OCI-LY3 (cell line): Measurements from ENCODE around the gene ARMC9.

Experiments used
- H2AFZ ChIP-seq: fragments of 200-600, 300-600 bp; shearing (Covaris generic); 2 replicates; pipeline ENCODE4 v1.6.0; 2014; ENCODE audit warnings: antibody characterized with exemption, low read depth, low read length
- H3K27ac ChIP-seq: fragments of 200-600, 300-600 bp; sonication (generic); 2 replicates; pipeline ENCODE4 v1.5.1; 2014; ENCODE audit warnings: mild to moderate bottlenecking, low read length, moderate library complexity, mixed read lengths
- H3K27me3 ChIP-seq: fragments of 200-600, 300-600 bp; sonication (generic); 2 replicates; pipeline ENCODE4 v1.6.1; 2014; ENCODE audit warnings: low read depth, low read length, mixed read lengths
- H3K36me3 ChIP-seq: fragments of 200-600, 300-600 bp; sonication (generic); replicated peaks from 2 replicates; pipeline ENCODE3; 2014; ENCODE audit warnings: low read depth, low read length, mixed read lengths
- H3K4me1 ChIP-seq: fragments of 300-600, 200-600 bp; sonication (generic); 2 replicates; pipeline ENCODE4 v1.6.1; 2014; ENCODE audit warnings: low read length, mixed read lengths
- H3K4me2 ChIP-seq: fragments of 200-600, 300-600 bp; sonication (generic); 2 replicates; pipeline ENCODE4 v1.6.1; 2014; ENCODE audit warnings: low read length, mixed read lengths
- H3K4me3 ChIP-seq: fragments of 300-600, 200-600 bp; sonication (generic); 2 replicates; pipeline ENCODE4 v1.5.1; 2014; ENCODE audit warnings: antibody characterized with exemption, mild to moderate bottlenecking, low read length, moderate library complexity
- H3K79me2 ChIP-seq: fragments of 300-600, 200-600 bp; shearing (Covaris generic); 2 replicates; pipeline ENCODE4 v1.6.1; 2014; ENCODE audit warnings: mild to moderate bottlenecking, low read length, mixed read lengths
- H3K9ac ChIP-seq: fragments of 300-600, 200-600 bp; shearing (Covaris generic); 2 replicates; pipeline ENCODE4 v1.6.0; 2014; ENCODE audit warnings: mild to moderate bottlenecking, low read length, moderate library complexity
- H3K9me3 ChIP-seq: fragments of 200-600, 300-600 bp; shearing (Covaris generic); 2 replicates; pipeline ENCODE4 v1.6.1; 2014; ENCODE audit warnings: low read length, mixed read lengths; ENCODE audit not compliant: insufficient read depth
- H4K20me1 ChIP-seq: fragments of 200-600, 300-600 bp; sonication (generic); 2 replicates; pipeline ENCODE4 v1.6.1; 2016; ENCODE audit warnings: low read length, mixed read lengths; ENCODE audit not compliant: insufficient read depth
- CTCF ChIP-seq: fragments of 200-600, 300-600 bp; sonication (generic); IDR thresholded peaks from 2 replicates; pipeline ENCODE4 v1.5.1; 2014; ENCODE audit warnings: antibody characterized with exemption, low read length, low read depth
- EZH2phosphoT487 ChIP-seq: fragments of 200-600 bp; shearing (Covaris generic); IDR thresholded peaks from 2 replicates; pipeline ENCODE4 v1.6.1; 2018; ENCODE audit warnings: antibody characterized with exemption, mixed run types, low read depth

Gene ARMC9

GRCh38 chr2:231321021-231321420 is 122.6 kb downstream of the ARMC9 start:
- Histone ChIP-seq H3K9me3 (no peaks in the 10 kb centered on the region), H3K9ac (no peak overlapping the region), H3K27ac (no peak overlapping the region), H4K20me1 (no peaks in the 10 kb centered on the region), H3K4me1 (peaks cover 9% of the 10 kb centered on the region), H3K4me2 (no peak overlapping the region), H2AFZ (no peak overlapping the region), H3K79me2 (no peaks in the 10 kb centered on the region), H3K36me3 (no peaks in the 10 kb centered on the region), H3K27me3 (no peaks in the 10 kb centered on the region), H3K4me3 (no peak overlapping the region)
- no peak for TF ChIP-seq CTCF
- no peak for TF ChIP-seq EZH2phosphoT487

- no peaks in the 10 kb centered on the region for H3K79me2 ChIP-seq
These were observed 123.3 kb downstream of the ARMC9 start for GRCh38 chr2:231321556-231322334.

GRCh38 chr2:231323316-231323715 is 124.9 kb downstream of the ARMC9 start:
- Histone ChIP-seq H3K79me2 (no peaks in the 10 kb centered on the region), H3K9me3 (no peaks in the 10 kb centered on the region), H3K4me1 (peaks cover 8% of the 10 kb centered on the region), H3K36me3 (no peaks in the 10 kb centered on the region), H3K4me3 (no peak overlapping the region), H3K9ac (no peak overlapping the region), H4K20me1 (no peaks in the 10 kb centered on the region), H3K27me3 (no peaks in the 10 kb centered on the region), H3K27ac (no peak overlapping the region), H3K4me2 (no peak overlapping the region), H2AFZ (no peak overlapping the region)
- TF ChIP-seq EZH2phosphoT487: no peak
- TF ChIP-seq CTCF: no peak

More at GRCh38 chr2:231321556-231322334, 123.3 kb downstream of the ARMC9 start:
- H3K4me1 ChIP-seq: peaks cover 8% of the 10 kb centered on the region
- no peaks in the 10 kb centered on the region for H4K20me1 ChIP-seq
- TF ChIP-seq EZH2phosphoT487 (no peak), CTCF (no peak)
- H3K4me3 ChIP-seq: no peak overlapping the region
- no peak overlapping the region for H2AFZ ChIP-seq
- no peaks in the 10 kb centered on the region for H3K36me3 ChIP-seq
- no peaks in the 10 kb centered on the region for H3K9me3 ChIP-seq
- H3K27ac ChIP-seq: no peak overlapping the region
- H3K9ac ChIP-seq: no peak overlapping the region
- H3K27me3 ChIP-seq: no peaks in the 10 kb centered on the region
- H3K4me2 ChIP-seq: peak overlapping the region; percentile 3; the same call in 1 of the 2 replicates

GRCh38 chr2:231325826-231326225 is 127.4 kb downstream of the ARMC9 start:
- Histone ChIP-seq H3K9me3 (no peaks in the 10 kb centered on the region), H3K4me2 (no peak overlapping the region), H3K36me3 (no peaks in the 10 kb centered on the region), H3K4me1 (peaks cover 8% of the 10 kb centered on the region), H3K27me3 (no peaks in the 10 kb centered on the region), H4K20me1 (no peaks in the 10 kb centered on the region), H3K79me2 (no peaks in the 10 kb centered on the region), H3K9ac (no peak overlapping the region), H3K27ac (no peak overlapping the region), H3K4me3 (no peak overlapping the region), H2AFZ (no peak overlapping the region)
- TF ChIP-seq CTCF (no peak), EZH2phosphoT487 (no peak)
